A549 (cell line): ENCODE data around the gene SCTR. TPM values are rescaled to one million over a fixed set of nuclear protein-coding genes. Genes with fewer than 3 reads are reported as not detected.

Source experiments
- ATAC-seq, 2 experiments: fragments of 200-7000 bp in 1 of 2; fragments of >200 bp in 1 of 2; cut with Nextera tagmentation in 1 of 2; cut with Tn5 transposase in 1 of 2; 3 replicates each; pipeline versions ENCODE4 v1.8.0 to v1.9.1; 2018 to 2020; ENCODE audit warnings: mild to moderate bottlenecking in 1 of 2, moderate library complexity in 1 of 2
- CTCF ChIA-PET: fragments of 300-600 bp; sonication (Branson Sonifier 250); formaldehyde crosslinking; extraction: SDS; loops from one replicate; lab custom pipeline; 2021; ENCODE audit warnings: antibody characterized with exemption, inconsistent platforms; lab: Yijun Ruan, JAX
- POLR2A ChIA-PET: fragments of 350-600 bp; formaldehyde crosslinking; extraction: SDS; loops from one replicate; lab custom pipeline; 2021; ENCODE audit warnings: antibody characterized with exemption, inconsistent platforms; lab: Yijun Ruan, JAX
- DNase-seq, 2 experiments: peaks; one replicate each; pipeline versions ENCODE4 v3.0.0 to v3.0.0-alpha.2; 2011 to 2016; ENCODE audit warnings: low read depth in 1 of 2, low spot score in 1 of 2
- FAIRE-seq: peaks from 2 replicates; lab custom pipeline; 2011; peaks lifted over from hg19 to GRCh38; lab: Jason Lieb, UNC
- H3K27ac ChIP-seq, 2 experiments: fragments of >200 bp; sonication (Bioruptor Twin); formaldehyde crosslinking; 3 replicates each; pipeline ENCODE4 v1.5.1; 2016 to 2017
- H3K4me1 ChIP-seq: fragments of >200 bp; sonication (Bioruptor Twin); formaldehyde crosslinking; 3 replicates; pipeline ENCODE4 v1.6.1; 2016
- H3K4me2 ChIP-seq: fragments of >200 bp; sonication (Bioruptor Twin); formaldehyde crosslinking; 3 replicates; pipeline ENCODE4 v1.6.1; 2016
- H3K4me3 ChIP-seq: fragments of >200 bp; sonication (Bioruptor Twin); formaldehyde crosslinking; 3 replicates; pipeline ENCODE4 v1.5.1; 2016
- H3K9me3 ChIP-seq: fragments of >200 bp; sonication (Bioruptor Twin); formaldehyde crosslinking; 3 replicates; pipeline ENCODE4 v1.6.1; 2016
- CBX2 ChIP-seq: fragments of 200-600 bp; sonication (generic); IDR thresholded peaks from 2 replicates; pipeline ENCODE4 v1.6.1; 2016; ENCODE audit warnings: low read depth, mild to moderate bottlenecking, borderline replicate concordance
- CBX8 ChIP-seq: fragments of 200-600 bp; sonication (generic); IDR thresholded peaks from 2 replicates; pipeline ENCODE4 v1.6.1; 2016
- CEBPB ChIP-seq, 2 experiments: fragments of >200 bp in 1 of 2; sonication (Bioruptor Twin) in 1 of 2; formaldehyde crosslinking in 1 of 2; IDR thresholded peaks; 2 replicates each; pipeline ENCODE4 v1.6.1; 2012 to 2016
- CHD2 ChIP-seq: fragments of 150-350 bp; IDR thresholded peaks from 2 replicates; pipeline ENCODE4 v1.6.1; 2014; ENCODE audit warnings: low read length; ENCODE audit not compliant: partially characterized antibody
- CHD4 ChIP-seq: fragments of 200-600 bp; sonication (generic); IDR thresholded peaks from 2 replicates; pipeline ENCODE4 v1.6.1; 2016; ENCODE audit warnings: antibody characterized with exemption, mild to moderate bottlenecking, borderline replicate concordance
- CTCF ChIP-seq: fragments of >200 bp; sonication (Bioruptor Twin); formaldehyde crosslinking; IDR thresholded peaks from 3 replicates; pipeline ENCODE4 v1.5.1; 2016
- EHF ChIP-seq: fragments of 250-450 bp; sonication (Bioruptor Pico); IDR thresholded peaks from 2 replicates; pipeline ENCODE4 v1.5.0; 2020; ENCODE audit warnings: mild to moderate bottlenecking
- EHMT2 ChIP-seq: fragments of 200-600 bp; sonication (generic); IDR thresholded peaks from 2 replicates; pipeline ENCODE4 v1.6.1; 2016; ENCODE audit warnings: antibody characterized with exemption, low read depth, mild to moderate bottlenecking, moderate library complexity
- ESRRA ChIP-seq: fragments of 150-350 bp; IDR thresholded peaks from 2 replicates; pipeline ENCODE4 v1.6.1; 2014; ENCODE audit warnings: mild to moderate bottlenecking, low read length, borderline replicate concordance
- HDAC2 ChIP-seq: fragments of 200-600 bp; sonication (generic); IDR thresholded peaks from 2 replicates; pipeline ENCODE4 v1.6.1; 2016
- HOXB13 ChIP-seq: fragments of 250-450 bp; sonication (Bioruptor Pico); IDR thresholded peaks from 2 replicates; pipeline ENCODE4 v1.5.0; 2020; ENCODE audit warnings: low read depth, mild to moderate bottlenecking, moderate library complexity
- JUNB ChIP-seq: fragments of >200 bp; sonication (Bioruptor Twin); formaldehyde crosslinking; IDR thresholded peaks from 2 replicates; pipeline ENCODE4 v1.6.1; 2016
- KDM1A ChIP-seq: fragments of 200-600 bp; sonication (generic); IDR thresholded peaks from 2 replicates; pipeline ENCODE4 v1.6.1; 2016; ENCODE audit warnings: low read depth, mild to moderate bottlenecking
- KDM5A ChIP-seq: fragments of 200-600 bp; sonication (generic); IDR thresholded peaks from 2 replicates; pipeline ENCODE4 v1.6.1; 2016; ENCODE audit warnings: antibody characterized with exemption, mild to moderate bottlenecking
- MYC ChIP-seq: IDR thresholded peaks from 2 replicates; pipeline ENCODE4 v1.6.1; 2012; ENCODE audit warnings: mild to moderate bottlenecking, inconsistent platforms, low read length, improper control_type of control experiment, borderline replicate concordance
- NFE2L2 ChIP-seq: fragments of 150-350 bp; conservative IDR thresholded peaks from 2 replicates; pipeline ENCODE4 v1.6.1; 2014; ENCODE audit warnings: low read length
- NPAS2 ChIP-seq: fragments of 250-450 bp; sonication (Bioruptor Pico); IDR thresholded peaks from 2 replicates; pipeline ENCODE4 v1.8.0; 2022; ENCODE audit warnings: mild to moderate bottlenecking, moderate library complexity, borderline replicate concordance
- NR3C1 ChIP-seq: fragments of >200 bp; sonication (Bioruptor Twin); formaldehyde crosslinking; IDR thresholded peaks from 3 replicates; pipeline ENCODE4 v1.6.1; 2017
- PBX3 ChIP-seq: IDR thresholded peaks from 2 replicates; pipeline ENCODE4 v1.6.1; 2012
- POLR2A ChIP-seq: IDR thresholded peaks from 2 replicates; pipeline ENCODE4 v1.6.1; 2012; ENCODE audit warnings: mild to moderate bottlenecking, low read length
- RAD21 ChIP-seq, 2 experiments: fragments of >200 bp in 1 of 2; sonication (Bioruptor Twin) in 1 of 2; formaldehyde crosslinking in 1 of 2; IDR thresholded peaks in 1 of 2; conservative IDR thresholded peaks in 1 of 2; 2 replicates in 1 of 2; 3 replicates in 1 of 2; pipeline ENCODE4 v1.6.1; 2012 to 2018; ENCODE audit warnings: inconsistent platforms in 1 of 2
- RNF2 ChIP-seq: fragments of 200-600 bp; sonication (generic); IDR thresholded peaks from 2 replicates; pipeline ENCODE4 v1.6.1; 2016; ENCODE audit warnings: low read depth, mild to moderate bottlenecking, antibody characterized with exemption, moderate library complexity, borderline replicate concordance
- SMC3 ChIP-seq: fragments of >200 bp; sonication (Bioruptor Twin); formaldehyde crosslinking; IDR thresholded peaks from 3 replicates; pipeline ENCODE4 v1.6.1; 2018; ENCODE audit warnings: inconsistent platforms
- ZSCAN20 ChIP-seq: fragments of 250-450 bp; sonication (Bioruptor Pico); IDR thresholded peaks from 2 replicates; pipeline ENCODE4 v1.8.0; 2022; ENCODE audit warnings: mild to moderate bottlenecking, moderate library complexity
- WGBS: methylation state at CpG from one replicate; pipeline ENCODE4 v1.1.6; 2017; ENCODE audit errors: missing lambda C conversion rate; 5-methylcytosine and 5-hydroxymethylcytosine counted together
- polyA plus RNA-seq, 4 experiments: library from polyadenylated mRNA; depleted of rRNA in 3 of 4; stranded (reverse); fragments of >200 nt; fragmentation: RNase III in 1 of 4; extraction: RNeasy Plus Mini Kit Qiagen cat#74134 plus additional on column Dnase treatment in 1 of 4; gene quantifications; 2 replicates in 3 of 4; 3 replicates in 1 of 4; pipeline ENCODE4 v1.2.3, GENCODE V29; 2011 to 2017
- TF ChIP-seq, protein P1 (sequence below): fragments of >200 bp; sonication (Bioruptor Twin); formaldehyde crosslinking; IDR thresholded peaks from 3 replicates; pipeline ENCODE4 v1.6.1; 2016

The SCTR gene
- polyA plus RNA-seq, 2 of the 4 experiments (the other 2 are of a cell fraction), result not detected

DNA sequence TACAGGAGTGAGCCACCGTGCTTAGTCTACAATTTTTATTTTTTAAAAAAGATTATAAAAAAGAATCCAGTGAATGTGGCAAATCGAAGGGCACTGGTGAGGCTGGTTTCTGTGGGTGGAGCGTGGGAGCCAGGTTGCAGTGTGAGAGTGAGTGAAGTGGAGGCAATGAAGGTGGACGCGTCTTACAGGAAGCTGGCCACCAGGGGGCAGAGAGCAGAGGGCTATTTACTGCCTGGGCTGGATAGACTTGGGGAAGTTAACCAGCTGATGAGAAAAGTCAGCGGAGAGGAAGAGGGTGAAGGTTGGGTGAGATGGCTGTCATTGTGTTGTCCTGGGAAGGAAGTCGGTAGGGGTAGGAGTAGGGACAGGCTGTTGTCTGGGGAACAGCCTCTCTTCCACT lies 6.8 kb downstream of the SCTR start:
- ChIA-PET CTCF (interaction anchor here (1.3 kb wide), 1 partner anchor 34 kb away, joined by 3 read pairs; no protein-coding TSS in a partner anchor), POLR2A (no interaction called here)
- peak; percentile 77 to 95; a peak in 5 of 6 replicates for ATAC-seq

DNA sequence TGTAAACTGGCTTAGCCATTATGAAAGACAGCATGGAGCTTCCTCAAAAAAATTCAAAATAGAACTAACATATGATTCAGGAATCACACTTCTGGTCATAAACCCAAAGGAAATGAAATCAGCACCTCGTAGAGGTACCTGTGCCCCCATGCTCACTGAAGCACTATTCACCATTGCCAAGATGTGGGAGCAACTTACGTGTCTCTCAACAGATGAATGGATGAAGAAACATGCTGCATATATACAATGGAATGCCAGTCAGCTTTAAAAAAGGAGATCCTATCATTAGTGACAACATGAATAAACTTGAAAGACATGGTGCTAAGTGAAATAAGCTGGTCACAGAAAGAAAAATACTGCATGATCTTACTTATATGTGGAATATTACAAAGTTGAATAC lies 8.2 kb downstream of the SCTR start:
- ChIA-PET CTCF (interaction anchor here (0.6 to 1.3 kb wide), 3 partner anchors 33 to 106 kb away, joined by 3 read pairs; no protein-coding TSS in a partner anchor), POLR2A (no interaction called here)
- no peak for FAIRE-seq
- DNase-seq, result no peak
- Histone ChIP-seq H3K9me3 (no peaks in the 10 kb centered on the region), H3K4me2 (no peak overlapping the region), H3K27ac (no peak overlapping the region)
- WGBS, result 46% methylated on average over 2 of the region's 2 CpGs
- no peak for TF ChIP-seq KDM5A
- no peak for TF ChIP-seq HOXB13
- TF ChIP-seq, all 56 proteins: peak for 0
- ATAC-seq, result no peak
- no peaks in the 10 kb centered on the region for H3K4me1 ChIP-seq
- H3K4me3 ChIP-seq, result no peak overlapping the region

More for the DNA sequence above, 6.8 kb downstream of the SCTR start:
- Histone ChIP-seq H3K4me3 (no peak overlapping the region), H3K4me2 (no peak overlapping the region), H3K9me3 (no peaks in the 10 kb centered on the region), H3K4me1 (no peaks in the 10 kb centered on the region), H3K27ac (no peak overlapping the region)
- TF ChIP-seq SMC3 (peak; percentile 33; the same call in 1 of the 3 replicates), ZSCAN20 (no peak), CBX8 (no peak), CTCF (peak; percentile 35; the same call in 2 of the 3 replicates), RAD21 (conservative IDR thresholded peaks at IDR 0.05 in 1 of 2, IDR thresholded peaks at IDR 0.05 in 1 of 2) (peak in 1 of 2 experiments; percentile 31; a peak in 1 of 5 replicates)
- WGBS, result 37% methylated on average over 7 of the region's 7 CpGs
- DNase-seq (peak; percentile 53 to 61), FAIRE-seq (no peak)

- Histone ChIP-seq H3K9me3 (no peaks in the 10 kb centered on the region), H3K4me3 (no peak overlapping the region), H3K4me1 (no peaks in the 10 kb centered on the region), H3K27ac (no peak overlapping the region), H3K4me2 (no peak overlapping the region)
- TF ChIP-seq NPAS2 (no peak), JUNB (no peak), HOXB13 (no peak), ESRRA (no peak), EHF (CRISPR knock-in tag) (no peak)
- TF ChIP-seq, protein P1, sequence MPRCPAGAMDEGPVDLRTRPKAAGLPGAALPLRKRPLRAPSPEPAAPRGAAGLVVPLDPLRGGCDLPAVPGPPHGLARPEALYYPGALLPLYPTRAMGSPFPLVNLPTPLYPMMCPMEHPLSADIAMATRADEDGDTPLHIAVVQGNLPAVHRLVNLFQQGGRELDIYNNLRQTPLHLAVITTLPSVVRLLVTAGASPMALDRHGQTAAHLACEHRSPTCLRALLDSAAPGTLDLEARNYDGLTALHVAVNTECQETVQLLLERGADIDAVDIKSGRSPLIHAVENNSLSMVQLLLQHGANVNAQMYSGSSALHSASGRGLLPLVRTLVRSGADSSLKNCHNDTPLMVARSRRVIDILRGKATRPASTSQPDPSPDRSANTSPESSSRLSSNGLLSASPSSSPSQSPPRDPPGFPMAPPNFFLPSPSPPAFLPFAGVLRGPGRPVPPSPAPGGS, result no peak
- 9% methylated on average over 1 of the region's 1 CpG for WGBS
- ChIA-PET POLR2A (no interaction called here), CTCF (interaction anchor here (1.1 kb wide), 1 partner anchor 10 kb away, joined by 3 read pairs; no protein-coding TSS in a partner anchor)
- DNase-seq (no peak), FAIRE-seq (no peak), ATAC-seq (no peak)
These were observed 10.5 kb downstream of the SCTR start for GRCh38 chr2:119513832-119514231.

DNA sequence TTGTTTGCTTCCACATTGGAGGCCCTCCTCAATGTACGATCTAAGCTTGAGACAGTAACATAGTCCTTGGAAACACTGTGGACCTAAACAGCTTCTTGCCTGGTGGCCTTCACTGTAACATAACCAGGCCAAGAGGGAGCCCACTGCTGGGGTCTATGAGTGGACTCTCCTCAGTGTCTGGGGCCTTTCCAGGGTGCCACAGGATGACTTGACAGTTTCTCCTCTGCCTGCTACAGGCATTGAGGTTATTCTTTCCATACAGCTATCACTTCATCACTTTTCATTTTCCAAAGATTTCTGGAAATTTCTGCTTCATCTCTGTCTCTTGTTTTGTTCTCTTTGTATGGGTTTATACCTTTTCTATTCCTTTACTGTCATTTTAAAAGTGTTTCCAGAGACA lies 11.3 kb downstream of the SCTR start:
- 58% methylated on average over 1 of the region's 1 CpG for WGBS

GRCh38 chr2:119511989-119512388 lies 12.3 kb downstream of the SCTR start:
- FAIRE-seq (no peak), ATAC-seq (no peak), DNase-seq (no peak)
- 59% methylated on average over 3 of the region's 3 CpGs for WGBS
- POLR2A ChIA-PET, result no interaction called here
- no peaks in the 10 kb centered on the region for H3K9me3 ChIP-seq
- H3K4me1 ChIP-seq, result no peaks in the 10 kb centered on the region
- H3K4me2 ChIP-seq, result no peak overlapping the region
- no peak overlapping the region for H3K4me3 ChIP-seq
- CTCF ChIA-PET, result interaction anchor here (1.8 kb wide), 1 partner anchor 36 kb away, joined by 4 read pairs; no protein-coding TSS in a partner anchor
- H3K27ac ChIP-seq, result no peak overlapping the region
- TF ChIP-seq EHMT2 (no peak), CBX2 (no peak), HDAC2 (no peak), CEBPB (IDR thresholded peaks at IDR 0.05) (no peak), POLR2A (no peak), MYC (no peak), SMC3 (no peak), PBX3 (no peak), RNF2 (no peak), CBX8 (no peak), KDM1A (no peak), CHD2 (no peak), NR3C1 (no peak), CHD4 (no peak)

More for the DNA sequence above, 11.3 kb downstream of the SCTR start:
- H3K4me1 ChIP-seq, result no peaks in the 10 kb centered on the region
- DNase-seq, result no peak
- no peak for ATAC-seq
- TF ChIP-seq RAD21 (conservative IDR thresholded peaks at IDR 0.05 in 1 of 2, IDR thresholded peaks at IDR 0.05 in 1 of 2) (no peak), NFE2L2 (0 out of 2 replicates have a peak, but pooled peaks have one; percentile 33)
- ChIA-PET CTCF (interaction anchor here (1.8 kb wide), 1 partner anchor 37 kb away, joined by 4 read pairs; no protein-coding TSS in a partner anchor), POLR2A (no interaction called here)
- no peaks in the 10 kb centered on the region for H3K9me3 ChIP-seq
- H3K27ac ChIP-seq, result no peak overlapping the region
- no peak overlapping the region for H3K4me3 ChIP-seq
- H3K4me2 ChIP-seq, result no peak overlapping the region
- FAIRE-seq, result no peak
